Stomach (tissue), 4 donors: ENCODE data around the gene PIK3CB.

Experiments
- EP300 ChIP-seq: sonication (generic); formaldehyde crosslinking; IDR thresholded peaks from one replicate; pipeline ENCODE4 v1.6.1; 2017; ENCODE audit warnings: antibody characterized with exemption
- POLR2A ChIP-seq, 4 donors: fragments of 450-650 bp; IDR thresholded peaks; one replicate each; pipeline ENCODE4 v1.6.1; 2016; ENCODE audit warnings: antibody characterized with exemption in 4 of 4, control low read depth in 2 of 4, mild to moderate bottlenecking in 1 of 4, moderate library complexity in 1 of 4

DNA sequence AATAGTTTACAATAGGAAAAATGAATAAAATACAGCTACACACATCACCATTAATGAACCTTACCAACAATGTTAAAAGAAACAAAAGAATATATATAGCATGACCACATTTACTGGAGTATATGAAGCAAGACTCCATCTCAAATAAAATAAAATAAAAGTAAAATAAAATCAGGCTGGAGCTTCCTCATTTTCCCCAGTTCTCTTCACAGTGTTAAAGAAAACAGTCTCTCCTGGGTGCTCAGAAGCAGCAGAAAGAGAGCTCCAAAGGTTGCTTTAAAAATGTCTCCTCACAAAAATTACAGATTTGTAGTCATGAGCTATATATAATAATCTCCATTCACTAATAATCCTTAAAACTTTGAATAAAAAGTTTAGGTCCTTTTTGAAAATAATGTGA lies 48.8 kb downstream of the PIK3CB start:
- TF ChIP-seq EP300 (no peak), POLR2A (IDR thresholded peaks at IDR 0.05) (no peak)
